HCEC 1CT (cell line): ENCODE measurements around the gene RAD51.
"Not testable (repeated sequence)": the region's sequence is repeated elsewhere in the genome, so short reads cannot be mapped to it uniquely, and the experiment has no call there.

Experiments used
- DNase-seq: peaks from one replicate; pipeline ENCODE4 v3.0.0-alpha.2; 2017

RAD51 gene

GRCh38 chr15:40694688-40695468 lies at the start of gene RAD51:
TSS of gene RAD51 (plus strand) at chr15:40695174. CDS start at chr15:40698759, 3,585 bp downstream.
- DNase-seq, result peak; percentile 96

- DNase-seq, result no peak
Measured at GRCh38 chr15:40647523-40647922, 47.5 kb upstream of the RAD51 start.

- DNase-seq, result no peak
Measured at GRCh38 chr15:40650479-40650878, 44.5 kb upstream of the RAD51 start.

GRCh38 chr15:40660686-40661085 lies 34.3 kb upstream of the RAD51 start:
- no peak for DNase-seq

GRCh38 chr15:40664909-40665308 lies 30.1 kb upstream of the RAD51 start:
- DNase-seq, result no peak

- DNase-seq, result not testable (repeated sequence)
Measured at GRCh38 chr15:40676290-40676689, 18.7 kb upstream of the RAD51 start.

GRCh38 chr15:40676906-40677305 lies 18.1 kb upstream of the RAD51 start:
- not testable (repeated sequence) for DNase-seq

- no peak for DNase-seq
Measured at GRCh38 chr15:40680151-40680550, 14.8 kb upstream of the RAD51 start.

GRCh38 chr15:40680959-40681358 lies 14.0 kb upstream of the RAD51 start:
- DNase-seq, result not testable (repeated sequence)

GRCh38 chr15:40684381-40684780 lies 10.6 kb upstream of the RAD51 start:
- no peak for DNase-seq

GRCh38 chr15:40685376-40685775 lies 9.6 kb upstream of the RAD51 start:
- DNase-seq, result no peak

- no peak for DNase-seq
Measured at GRCh38 chr15:40688932-40689799, 5.8 kb upstream of the RAD51 start.

- no peak for DNase-seq
Measured at GRCh38 chr15:40691737-40692136, 3.2 kb upstream of the RAD51 start.

GRCh38 chr15:40693904-40694687 lies 878 bp upstream of the RAD51 start:
- DNase-seq, result no peak

- peak; percentile 26 for DNase-seq
Measured at GRCh38 chr15:40695469-40695890, 506 bp downstream of the RAD51 start.

GRCh38 chr15:40696228-40696627 lies 1.3 kb downstream of the RAD51 start:
- no peak for DNase-seq

GRCh38 chr15:40697916-40698315 lies 2.9 kb downstream of the RAD51 start:
- DNase-seq, result no peak

- no peak for DNase-seq
Measured at GRCh38 chr15:40702077-40702476, 7.1 kb downstream of the RAD51 start.

- DNase-seq, result no peak
Measured at GRCh38 chr15:40706121-40706520, 11.1 kb downstream of the RAD51 start.

GRCh38 chr15:40714144-40714543 lies 19.2 kb downstream of the RAD51 start:
- DNase-seq, result no peak

GRCh38 chr15:40716165-40716564 lies 21.2 kb downstream of the RAD51 start:
- DNase-seq, result no peak

- DNase-seq, result no peak
Measured at GRCh38 chr15:40721701-40722100, 26.7 kb downstream of the RAD51 start.

- no peak for DNase-seq
Measured at GRCh38 chr15:40722354-40722753, 27.4 kb downstream of the RAD51 start.
